ENCODE data around the gene IRX5. TPM values are rescaled to one million over a fixed set of nuclear protein-coding genes. Genes with fewer than 3 reads are reported as not detected.

The IRX5 gene
- polyA plus RNA-seq, 3 donors = 0.15 TPM; not detected in 2

DNA sequence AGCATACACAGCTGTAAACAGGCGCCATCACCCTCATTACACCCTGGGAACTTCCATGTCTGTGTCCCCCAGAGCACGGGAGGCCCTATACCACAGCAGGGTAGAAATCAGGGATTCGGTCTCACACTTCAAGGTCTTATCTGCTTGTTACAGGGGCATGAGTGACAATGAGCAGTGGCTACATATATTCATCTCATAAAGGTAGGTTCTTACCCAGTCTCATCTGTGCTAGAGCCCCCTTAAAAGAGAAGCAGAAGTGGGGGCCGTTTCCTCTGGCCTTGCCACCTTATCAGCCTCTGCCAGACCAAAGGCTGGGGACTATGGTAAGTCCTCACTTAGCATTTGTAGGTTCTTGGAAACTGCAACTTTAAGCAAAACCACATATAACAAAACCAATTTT is 46.5 kb downstream of the IRX5 start:
- H3K27me3 ChIP-seq (ENCODE audit: control insufficient read depth in 2 of 2, insufficient read depth in 2 of 2, low read length in 2 of 2) = no peaks in the 10 kb centered on the region
- H4K20me1 ChIP-seq (ENCODE audit: insufficient read depth, low read length) = no peaks in the 10 kb centered on the region
- H3K4me3 ChIP-seq (replicated peaks in 1 of 3; ENCODE audit: low read depth in 2 of 3, low read length in 3 of 3) = no peak overlapping the region
- no peaks in the 10 kb centered on the region for H3K4me1 ChIP-seq (ENCODE audit: control insufficient read depth in 1 of 2, insufficient read depth in 2 of 2, low read length in 2 of 2)
- peaks cover 0 to 6% of the 10 kb centered on the region in 2 donors for H3K9me3 ChIP-seq (replicated peaks in 1 of 2; ENCODE audit: control insufficient read depth in 1 of 2, insufficient read depth in 1 of 2, low read length in 2 of 2)
- no peaks in the 10 kb centered on the region for H3K36me3 ChIP-seq (replicated peaks in 1 of 2; ENCODE audit: control insufficient read depth in 1 of 2, insufficient read depth in 2 of 2, low read length in 2 of 2)
- Mint-ChIP-seq H3K4me3 (no peak overlapping the region), H3K36me3 (no peaks in the 10 kb centered on the region), H3K27me3 (ENCODE audit: low read depth in 3 of 3) (peaks cover 0 to 6% (median 5%) of the 10 kb centered on the region in 3 donors), H3K9me3 (peaks cover 4 to 13% (median 9%) of the 10 kb centered on the region in 7 donors), H3K4me1 (no peaks in the 10 kb centered on the region), H3K27ac (no peak overlapping the region)
- no peak overlapping the region for H3K9ac ChIP-seq (ENCODE audit: insufficient read depth, low read length, poor library complexity, severe bottlenecking)
- H2AFZ ChIP-seq (ENCODE audit: insufficient read depth, low read depth, low read length, poor library complexity, severe bottlenecking) = no peak overlapping the region
- DNase-seq = no peak
- WGBS (ENCODE audit: insufficient coverage) = 44% methylated on average over 2 of the region's 4 CpGs
- no peak overlapping the region for H3K4me2 ChIP-seq (replicated peaks; ENCODE audit: extremely low read depth, low read length, poor library complexity, severe bottlenecking)
- no peaks in the 10 kb centered on the region for H3K79me2 ChIP-seq (ENCODE audit: insufficient read depth, low read length)
- TF ChIP-seq, protein P1, sequence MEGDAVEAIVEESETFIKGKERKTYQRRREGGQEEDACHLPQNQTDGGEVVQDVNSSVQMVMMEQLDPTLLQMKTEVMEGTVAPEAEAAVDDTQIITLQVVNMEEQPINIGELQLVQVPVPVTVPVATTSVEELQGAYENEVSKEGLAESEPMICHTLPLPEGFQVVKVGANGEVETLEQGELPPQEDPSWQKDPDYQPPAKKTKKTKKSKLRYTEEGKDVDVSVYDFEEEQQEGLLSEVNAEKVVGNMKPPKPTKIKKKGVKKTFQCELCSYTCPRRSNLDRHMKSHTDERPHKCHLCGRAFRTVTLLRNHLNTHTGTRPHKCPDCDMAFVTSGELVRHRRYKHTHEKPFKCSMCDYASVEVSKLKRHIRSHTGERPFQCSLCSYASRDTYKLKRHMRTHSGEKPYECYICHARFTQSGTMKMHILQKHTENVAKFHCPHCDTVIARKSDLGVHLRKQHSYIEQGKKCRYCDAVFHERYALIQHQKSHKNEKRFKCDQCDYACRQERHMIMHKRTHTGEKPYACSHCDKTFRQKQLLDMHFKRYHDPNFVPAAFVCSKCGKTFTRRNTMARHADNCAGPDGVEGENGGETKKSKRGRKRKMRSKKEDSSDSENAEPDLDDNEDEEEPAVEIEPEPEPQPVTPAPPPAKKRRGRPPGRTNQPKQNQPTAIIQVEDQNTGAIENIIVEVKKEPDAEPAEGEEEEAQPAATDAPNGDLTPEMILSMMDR (IDR thresholded peaks at IDR 0.05) = no peak
- intact Hi-C loops (cut with micrococcal nuclease) = no loop called here
- H3K27ac ChIP-seq (ENCODE audit: low read depth in 1 of 2, low read length in 2 of 2) = no peak overlapping the region

DNA sequence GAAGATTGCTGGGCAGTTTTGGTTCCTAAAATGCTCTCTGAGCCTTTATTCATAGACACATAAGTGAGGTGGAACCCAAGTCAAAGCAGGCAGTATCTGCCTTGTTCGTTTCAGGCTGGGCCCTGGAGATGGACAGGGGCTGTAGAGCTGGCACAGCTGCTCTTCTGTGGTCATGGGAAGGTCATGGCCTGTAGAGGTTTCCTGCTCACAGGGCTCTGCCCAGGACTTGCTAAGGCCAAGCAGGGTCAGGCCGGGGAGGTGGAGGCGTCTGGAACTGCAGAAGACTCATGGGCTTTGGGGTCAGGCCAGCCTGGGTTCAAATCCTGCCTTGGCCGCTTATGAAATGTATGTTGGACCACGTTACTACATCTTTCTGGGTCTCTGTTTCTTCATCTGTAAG is 50.2 kb downstream of the IRX5 start:
- H3K79me2 ChIP-seq (ENCODE audit: insufficient read depth, low read length) = no peaks in the 10 kb centered on the region
- intact Hi-C loops (cut with micrococcal nuclease) = no loop called here
- H3K27me3 ChIP-seq (ENCODE audit: control insufficient read depth in 2 of 2, insufficient read depth in 2 of 2, low read length in 2 of 2) = no peaks in the 10 kb centered on the region
- no peaks in the 10 kb centered on the region for H4K20me1 ChIP-seq (ENCODE audit: insufficient read depth, low read length)
- no peak for DNase-seq
- no peak overlapping the region for H3K4me2 ChIP-seq (replicated peaks; ENCODE audit: extremely low read depth, low read length, poor library complexity, severe bottlenecking)
- H3K4me3 ChIP-seq (replicated peaks in 1 of 3; ENCODE audit: low read depth in 2 of 3, low read length in 3 of 3) = no peak overlapping the region
- Mint-ChIP-seq H3K4me3 (no peak overlapping the region), H3K27me3 (ENCODE audit: low read depth in 3 of 3) (peaks cover 3 to 6% (median 6%) of the 10 kb centered on the region in 3 donors), H3K27ac (no peak overlapping the region), H3K4me1 (no peaks in the 10 kb centered on the region), H3K9me3 (peaks cover 0 to 3% (median 0%) of the 10 kb centered on the region in 7 donors), H3K36me3 (no peaks in the 10 kb centered on the region)
- TF ChIP-seq, protein P1 (IDR thresholded peaks at IDR 0.05) = no peak
- no peak overlapping the region for H3K9ac ChIP-seq (ENCODE audit: insufficient read depth, low read length, poor library complexity, severe bottlenecking)
- WGBS (ENCODE audit: insufficient coverage) = 94% methylated on average over 3 of the region's 5 CpGs
- no peaks in the 10 kb centered on the region for H3K36me3 ChIP-seq (replicated peaks in 1 of 2; ENCODE audit: control insufficient read depth in 1 of 2, insufficient read depth in 2 of 2, low read length in 2 of 2)
- H3K4me1 ChIP-seq (ENCODE audit: control insufficient read depth in 1 of 2, insufficient read depth in 2 of 2, low read length in 2 of 2) = no peaks in the 10 kb centered on the region
- no peak overlapping the region for H3K27ac ChIP-seq (ENCODE audit: low read depth in 1 of 2, low read length in 2 of 2)
- H2AFZ ChIP-seq (ENCODE audit: insufficient read depth, low read depth, low read length, poor library complexity, severe bottlenecking) = no peak overlapping the region
- no peaks in the 10 kb centered on the region for H3K9me3 ChIP-seq (replicated peaks in 1 of 2; ENCODE audit: control insufficient read depth in 1 of 2, insufficient read depth in 1 of 2, low read length in 2 of 2)
